B cell (primary cell): ENCODE measurements around the gene DMAC2.

Experiments used
- EZH2 ChIP-seq: IDR thresholded peaks from 2 replicates; pipeline ENCODE4 v1.6.1; 2012; ENCODE audit warnings: borderline replicate concordance, low read depth, mild to moderate bottlenecking, moderate library complexity, low read length; ENCODE audit not compliant: insufficient read depth, poor library complexity, severe bottlenecking
- TF ChIP-seq, protein P1 (sequence below): fragments of 200-600 bp; IDR thresholded peaks from one replicate; pipeline ENCODE4 v1.8.0; 2022; ENCODE audit warnings: antibody characterized with exemption, mild to moderate bottlenecking

DNA sequence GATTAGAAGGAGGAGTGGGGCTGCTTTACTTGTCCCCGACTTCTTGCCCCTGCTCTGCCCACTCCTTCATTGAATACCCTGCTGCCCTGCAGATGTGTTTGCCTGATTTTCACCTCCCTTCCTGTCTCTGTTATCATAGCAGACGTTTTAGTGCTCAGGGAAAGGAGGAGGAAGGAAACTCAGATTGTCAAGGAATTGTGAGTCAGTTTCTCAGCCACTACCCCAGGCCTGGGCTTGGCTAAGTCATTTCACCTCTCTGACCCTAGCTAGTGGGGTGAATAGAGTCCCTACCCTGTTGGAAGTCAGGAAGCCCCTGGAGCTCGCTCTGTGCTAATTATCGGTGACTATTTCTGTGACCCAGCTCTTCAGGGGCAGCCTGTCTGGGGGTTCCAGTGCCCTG is 38.2 kb downstream of the DMAC2 start:
- TF ChIP-seq, protein P1, sequence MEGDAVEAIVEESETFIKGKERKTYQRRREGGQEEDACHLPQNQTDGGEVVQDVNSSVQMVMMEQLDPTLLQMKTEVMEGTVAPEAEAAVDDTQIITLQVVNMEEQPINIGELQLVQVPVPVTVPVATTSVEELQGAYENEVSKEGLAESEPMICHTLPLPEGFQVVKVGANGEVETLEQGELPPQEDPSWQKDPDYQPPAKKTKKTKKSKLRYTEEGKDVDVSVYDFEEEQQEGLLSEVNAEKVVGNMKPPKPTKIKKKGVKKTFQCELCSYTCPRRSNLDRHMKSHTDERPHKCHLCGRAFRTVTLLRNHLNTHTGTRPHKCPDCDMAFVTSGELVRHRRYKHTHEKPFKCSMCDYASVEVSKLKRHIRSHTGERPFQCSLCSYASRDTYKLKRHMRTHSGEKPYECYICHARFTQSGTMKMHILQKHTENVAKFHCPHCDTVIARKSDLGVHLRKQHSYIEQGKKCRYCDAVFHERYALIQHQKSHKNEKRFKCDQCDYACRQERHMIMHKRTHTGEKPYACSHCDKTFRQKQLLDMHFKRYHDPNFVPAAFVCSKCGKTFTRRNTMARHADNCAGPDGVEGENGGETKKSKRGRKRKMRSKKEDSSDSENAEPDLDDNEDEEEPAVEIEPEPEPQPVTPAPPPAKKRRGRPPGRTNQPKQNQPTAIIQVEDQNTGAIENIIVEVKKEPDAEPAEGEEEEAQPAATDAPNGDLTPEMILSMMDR: no peak
- TF ChIP-seq EZH2: no peak
